ENCODE results near the gene EFHD1. TPM values are rescaled to one million over a fixed set of nuclear protein-coding genes. Genes with fewer than 3 reads are reported as not detected.

The EFHD1 gene
- total RNA-seq, 5 donors from 2014 or later (not counting 1 experiment from before 2014, with no cell fraction given): 0.93 to 3.0 (median 2.3) TPM

- CTCF ChIA-PET: no interaction called here
- Mint-ChIP-seq H3K36me3 (no peaks in the 10 kb centered on the region), H3K9me3 (no peaks in the 10 kb centered on the region), H3K27me3 (peaks cover 0 to 7% of the 10 kb centered on the region in 2 donors), H3K27ac (no peak overlapping the region), H3K4me3 (no peak overlapping the region), H3K4me1 (peaks cover 5 to 10% (median 10%) of the 10 kb centered on the region in 3 donors)
- DNase-seq (no peak), ATAC-seq (replicated peaks in 1 of 4) (no peak)
- POLR2A ChIA-PET: no interaction called here
- Histone ChIP-seq H3K27me3 (replicated peaks in 1 of 2; ENCODE audit: control insufficient read depth in 2 of 2, extremely low read depth in 1 of 2, insufficient read depth in 2 of 2, low read length in 1 of 2) (peaks cover 0 to 19% of the 10 kb centered on the region in 2 experiments), H3K9me3 (no peaks in the 10 kb centered on the region), H3K36me3 (ENCODE audit: control insufficient read depth in 2 of 2, extremely low read depth in 1 of 2, insufficient read depth in 1 of 2, low read length in 1 of 2) (no peaks in the 10 kb centered on the region), H3K4me1 (ENCODE audit: control insufficient read depth in 1 of 2, extremely low read depth in 1 of 2, insufficient read depth in 2 of 2, low read length in 2 of 2) (peaks cover 0 to 9% of the 10 kb centered on the region in 2 experiments), H3K27ac (ENCODE audit: low read length) (no peak overlapping the region), H3K4me3 (ENCODE audit: control insufficient read depth in 1 of 2, extremely low read depth in 1 of 2, low read length in 1 of 2) (no peak overlapping the region)
- 100% methylated on average over 2 of the region's 10 CpGs for whole genome bisulfite sequencing (ENCODE audit: insufficient coverage)
Observed at GRCh38 chr2:232604535-232604934, 28.9 kb upstream of the EFHD1 start.

- Histone ChIP-seq H3K27me3 (replicated peaks in 1 of 2; ENCODE audit: control insufficient read depth in 2 of 2, extremely low read depth in 1 of 2, insufficient read depth in 2 of 2, low read length in 1 of 2) (peaks cover 0 to 24% of the 10 kb centered on the region in 2 experiments), H3K4me1 (ENCODE audit: control insufficient read depth in 1 of 2, extremely low read depth in 1 of 2, insufficient read depth in 2 of 2, low read length in 2 of 2) (peaks cover 0 to 15% of the 10 kb centered on the region in 2 experiments), H3K27ac (ENCODE audit: low read length) (no peak overlapping the region), H3K36me3 (ENCODE audit: control insufficient read depth in 2 of 2, extremely low read depth in 1 of 2, insufficient read depth in 1 of 2, low read length in 1 of 2) (no peaks in the 10 kb centered on the region), H3K4me3 (ENCODE audit: control insufficient read depth in 1 of 2, extremely low read depth in 1 of 2, low read length in 1 of 2) (no peak overlapping the region), H3K9me3 (no peaks in the 10 kb centered on the region)
- Mint-ChIP-seq H3K4me1 (peaks cover 5 to 10% (median 10%) of the 10 kb centered on the region in 3 donors), H3K4me3 (no peak overlapping the region), H3K9me3 (no peaks in the 10 kb centered on the region), H3K36me3 (no peaks in the 10 kb centered on the region), H3K27ac (no peak overlapping the region), H3K27me3 (peaks cover 0 to 7% of the 10 kb centered on the region in 2 donors)
- DNase-seq (no peak), ATAC-seq (replicated peaks in 1 of 4) (no peak)
- 94% methylated on average over 17 of the region's 17 CpGs for WGBS (ENCODE audit: insufficient coverage)
- ChIA-PET CTCF (interaction anchor here (0.6 to 0.7 kb wide), 4 partner anchors 10 to 756 kb away, joined by 3 to 5 read pairs (median 4); no protein-coding TSS in a partner anchor), POLR2A (interaction anchor here in 1 of 2 donors (0.8 kb wide), 1 partner anchor 185 kb away, joined by 5 read pairs; no protein-coding TSS in a partner anchor)
Observed at GRCh38 chr2:232607011-232607410, 26.4 kb upstream of the EFHD1 start.

- no peak overlapping the region for H3K27ac Mint-ChIP-seq
- 80% methylated on average over 1 of the region's 8 CpGs for WGBS (ENCODE audit: insufficient coverage)
- CTCF ChIA-PET: interaction anchor here in 1 of 2 donors (0.8 kb wide), 1 partner anchor 17 kb away, joined by 3 read pairs; no protein-coding TSS in a partner anchor
Observed at GRCh38 chr2:232609607-232610006, 23.8 kb upstream of the EFHD1 start.

GRCh38 chr2:232610081-232610480 is 23.3 kb upstream of the EFHD1 start:
- no peak for ATAC-seq (replicated peaks in 1 of 4)
- H3K27me3 ChIP-seq (replicated peaks in 1 of 2; ENCODE audit: control insufficient read depth in 2 of 2, extremely low read depth in 1 of 2, insufficient read depth in 2 of 2, low read length in 1 of 2): peaks cover 0 to 10% of the 10 kb centered on the region in 2 experiments

More at GRCh38 chr2:232609607-232610006, 23.8 kb upstream of the EFHD1 start:
- Mint-ChIP-seq H3K36me3 (no peaks in the 10 kb centered on the region), H3K4me1 (peaks cover 5 to 10% (median 10%) of the 10 kb centered on the region in 3 donors), H3K9me3 (no peaks in the 10 kb centered on the region), H3K4me3 (no peak overlapping the region), H3K27me3 (no peaks in the 10 kb centered on the region)
- H3K4me3 ChIP-seq (ENCODE audit: control insufficient read depth in 1 of 2, extremely low read depth in 1 of 2, low read length in 1 of 2): no peak overlapping the region
- peaks cover 0 to 15% of the 10 kb centered on the region in 2 experiments for H3K4me1 ChIP-seq (ENCODE audit: control insufficient read depth in 1 of 2, extremely low read depth in 1 of 2, insufficient read depth in 2 of 2, low read length in 2 of 2)
- H3K9me3 ChIP-seq: no peaks in the 10 kb centered on the region
- H3K27ac ChIP-seq (ENCODE audit: low read length): no peak overlapping the region
- POLR2A ChIA-PET: interaction anchor here in 1 of 2 donors (0.6 kb wide), 1 partner anchor 15 kb away, joined by 3 read pairs; no protein-coding TSS in a partner anchor
- H3K36me3 ChIP-seq (ENCODE audit: control insufficient read depth in 2 of 2, extremely low read depth in 1 of 2, insufficient read depth in 1 of 2, low read length in 1 of 2): no peaks in the 10 kb centered on the region
- H3K27me3 ChIP-seq (replicated peaks in 1 of 2; ENCODE audit: control insufficient read depth in 2 of 2, extremely low read depth in 1 of 2, insufficient read depth in 2 of 2, low read length in 1 of 2): peaks cover 0 to 12% of the 10 kb centered on the region in 2 experiments
- no peak for ATAC-seq (replicated peaks in 1 of 4)
- DNase-seq: no peak

GRCh38 chr2:232611061-232611460 is 22.3 kb upstream of the EFHD1 start:
- H3K9me3 Mint-ChIP-seq: no peaks in the 10 kb centered on the region
- H3K27me3 ChIP-seq (replicated peaks in 1 of 2; ENCODE audit: control insufficient read depth in 2 of 2, extremely low read depth in 1 of 2, insufficient read depth in 2 of 2, low read length in 1 of 2): peaks cover 0 to 10% of the 10 kb centered on the region in 2 experiments
- H3K36me3 ChIP-seq (ENCODE audit: control insufficient read depth in 2 of 2, extremely low read depth in 1 of 2, insufficient read depth in 1 of 2, low read length in 1 of 2): no peaks in the 10 kb centered on the region
- peaks cover 0 to 10% of the 10 kb centered on the region in 2 experiments for H3K4me1 ChIP-seq (ENCODE audit: control insufficient read depth in 1 of 2, extremely low read depth in 1 of 2, insufficient read depth in 2 of 2, low read length in 2 of 2)
- ATAC-seq (replicated peaks in 1 of 4) (no peak), DNase-seq (no peak)
- no peak overlapping the region for H3K4me3 ChIP-seq (ENCODE audit: control insufficient read depth in 1 of 2, extremely low read depth in 1 of 2, low read length in 1 of 2)
- H3K9me3 ChIP-seq: no peaks in the 10 kb centered on the region
- H3K27ac Mint-ChIP-seq: no peak overlapping the region
- peaks cover 4% of the 10 kb centered on the region in 3 donors for H3K4me1 Mint-ChIP-seq
- no peak overlapping the region for H3K27ac ChIP-seq (ENCODE audit: low read length)
- H3K27me3 Mint-ChIP-seq: no peaks in the 10 kb centered on the region
- WGBS (ENCODE audit: insufficient coverage): 79% methylated on average over 6 of the region's 6 CpGs
- H3K36me3 Mint-ChIP-seq: no peaks in the 10 kb centered on the region
- ChIA-PET POLR2A (no interaction called here), CTCF (interaction anchor here in 1 of 2 donors (0.6 kb wide), 1 partner anchor 443 kb away, joined by 8 read pairs; no protein-coding TSS in a partner anchor)
- no peak overlapping the region for H3K4me3 Mint-ChIP-seq

More at GRCh38 chr2:232610081-232610480, 23.3 kb upstream of the EFHD1 start:
- 80% methylated on average over 2 of the region's 3 CpGs for WGBS (ENCODE audit: insufficient coverage)
- H3K36me3 Mint-ChIP-seq: no peaks in the 10 kb centered on the region
- peaks cover 5 to 10% (median 10%) of the 10 kb centered on the region in 3 donors for H3K4me1 Mint-ChIP-seq
- ChIA-PET POLR2A (interaction anchor here in 1 of 2 donors (0.6 kb wide), 1 partner anchor 15 kb away, joined by 3 read pairs; no protein-coding TSS in a partner anchor), CTCF (interaction anchor here (0.7 to 0.8 kb wide), 2 partner anchors 10 to 17 kb away, joined by 3 read pairs; no protein-coding TSS in a partner anchor)
- no peak for DNase-seq
- Histone ChIP-seq H3K36me3 (ENCODE audit: control insufficient read depth in 2 of 2, extremely low read depth in 1 of 2, insufficient read depth in 1 of 2, low read length in 1 of 2) (no peaks in the 10 kb centered on the region), H3K9me3 (no peaks in the 10 kb centered on the region), H3K4me1 (ENCODE audit: control insufficient read depth in 1 of 2, extremely low read depth in 1 of 2, insufficient read depth in 2 of 2, low read length in 2 of 2) (peaks cover 0 to 15% of the 10 kb centered on the region in 2 experiments), H3K4me3 (ENCODE audit: control insufficient read depth in 1 of 2, extremely low read depth in 1 of 2, low read length in 1 of 2) (no peak overlapping the region), H3K27ac (ENCODE audit: low read length) (no peak overlapping the region)
- no peak overlapping the region for H3K27ac Mint-ChIP-seq
- no peak overlapping the region for H3K4me3 Mint-ChIP-seq
- H3K9me3 Mint-ChIP-seq: no peaks in the 10 kb centered on the region
- no peaks in the 10 kb centered on the region for H3K27me3 Mint-ChIP-seq

DNA sequence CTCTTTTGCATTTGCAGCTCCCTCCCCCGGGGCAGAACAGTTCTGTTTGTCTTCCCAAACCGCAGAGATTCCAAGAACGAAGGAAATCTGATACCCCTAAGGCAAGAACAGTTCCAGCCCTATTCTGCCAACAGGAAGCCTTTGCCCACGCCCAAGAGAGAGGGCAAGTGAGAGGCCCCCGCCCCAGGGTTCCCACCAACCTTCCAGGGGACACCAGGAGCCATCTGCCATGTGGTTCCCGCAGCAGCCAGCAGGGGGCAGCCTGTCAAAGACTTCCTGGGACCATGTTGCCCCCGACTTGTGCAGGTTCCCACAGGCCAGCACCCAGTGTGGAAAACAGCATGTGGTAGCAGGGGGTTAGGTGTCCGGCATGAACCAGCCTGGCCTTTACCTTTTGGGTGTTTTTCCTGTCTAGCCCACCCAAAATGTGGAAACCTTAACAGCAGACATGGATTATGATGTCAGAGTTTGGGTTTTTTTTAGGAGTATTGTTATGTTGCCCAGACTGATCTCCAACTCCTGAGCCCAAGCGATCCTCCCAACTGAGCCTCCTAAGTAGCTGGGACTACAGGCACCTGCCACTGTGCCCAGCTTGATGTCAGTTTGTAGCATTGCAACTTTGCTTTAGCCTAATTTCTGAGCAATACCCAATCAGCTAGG is 21.7 kb upstream of the EFHD1 start:
- Histone ChIP-seq H3K27me3 (replicated peaks in 1 of 2; ENCODE audit: control insufficient read depth in 2 of 2, extremely low read depth in 1 of 2, insufficient read depth in 2 of 2, low read length in 1 of 2) (peaks cover 0 to 10% of the 10 kb centered on the region in 2 experiments), H3K9me3 (no peaks in the 10 kb centered on the region), H3K4me3 (ENCODE audit: control insufficient read depth in 1 of 2, extremely low read depth in 1 of 2, low read length in 1 of 2) (no peak overlapping the region), H3K36me3 (ENCODE audit: control insufficient read depth in 2 of 2, extremely low read depth in 1 of 2, insufficient read depth in 1 of 2, low read length in 1 of 2) (no peaks in the 10 kb centered on the region), H3K4me1 (ENCODE audit: control insufficient read depth in 1 of 2, extremely low read depth in 1 of 2, insufficient read depth in 2 of 2, low read length in 2 of 2) (peaks cover 0 to 5% of the 10 kb centered on the region in 2 experiments), H3K27ac (ENCODE audit: low read length) (no peak overlapping the region)
- DNase-seq (peak in 34 of 35 experiments; percentile 13 to 75 (median 54)), ATAC-seq (replicated peaks in 1 of 4) (peak; percentile 50 to 65 (median 60))
- no peaks in the 10 kb centered on the region for H3K36me3 Mint-ChIP-seq
- H3K4me1 Mint-ChIP-seq: no peaks in the 10 kb centered on the region
- H3K4me3 Mint-ChIP-seq: no peak overlapping the region
- no peak overlapping the region for H3K27ac Mint-ChIP-seq
- H3K27me3 Mint-ChIP-seq: peaks cover 0 to 3% of the 10 kb centered on the region in 2 donors
- no peaks in the 10 kb centered on the region for H3K9me3 Mint-ChIP-seq
- WGBS (ENCODE audit: insufficient coverage): 39% methylated on average over 5 of the region's 9 CpGs
- CTCF ChIA-PET: no interaction called here
- POLR2A ChIA-PET: no interaction called here
